M059J (cell line): Measurements from ENCODE around the gene DNAJC8. TPM values are rescaled to one million over a fixed set of nuclear protein-coding genes. Genes with fewer than 3 reads are reported as not detected.
A peak's percentile ranks its signal among the peaks of the same experiment; 100 is the strongest.

Source experiments
- DNase-seq: peaks from one replicate; pipeline ENCODE4 v3.0.0-alpha.2; 2012; ENCODE audit warnings: low read depth
- total RNA-seq: library from RNA; depleted of rRNA; stranded (reverse); fragments of >200 nt; shearing (Covaris generic); gene quantifications from 2 replicates; pipeline ENCODE4 v1.2.3, GENCODE V29; 2014; rRNA removed

DNAJC8 gene, protein sequence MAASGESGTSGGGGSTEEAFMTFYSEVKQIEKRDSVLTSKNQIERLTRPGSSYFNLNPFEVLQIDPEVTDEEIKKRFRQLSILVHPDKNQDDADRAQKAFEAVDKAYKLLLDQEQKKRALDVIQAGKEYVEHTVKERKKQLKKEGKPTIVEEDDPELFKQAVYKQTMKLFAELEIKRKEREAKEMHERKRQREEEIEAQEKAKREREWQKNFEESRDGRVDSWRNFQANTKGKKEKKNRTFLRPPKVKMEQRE
- total RNA-seq, result 140 and 151 TPM in 2 replicates

DNA sequence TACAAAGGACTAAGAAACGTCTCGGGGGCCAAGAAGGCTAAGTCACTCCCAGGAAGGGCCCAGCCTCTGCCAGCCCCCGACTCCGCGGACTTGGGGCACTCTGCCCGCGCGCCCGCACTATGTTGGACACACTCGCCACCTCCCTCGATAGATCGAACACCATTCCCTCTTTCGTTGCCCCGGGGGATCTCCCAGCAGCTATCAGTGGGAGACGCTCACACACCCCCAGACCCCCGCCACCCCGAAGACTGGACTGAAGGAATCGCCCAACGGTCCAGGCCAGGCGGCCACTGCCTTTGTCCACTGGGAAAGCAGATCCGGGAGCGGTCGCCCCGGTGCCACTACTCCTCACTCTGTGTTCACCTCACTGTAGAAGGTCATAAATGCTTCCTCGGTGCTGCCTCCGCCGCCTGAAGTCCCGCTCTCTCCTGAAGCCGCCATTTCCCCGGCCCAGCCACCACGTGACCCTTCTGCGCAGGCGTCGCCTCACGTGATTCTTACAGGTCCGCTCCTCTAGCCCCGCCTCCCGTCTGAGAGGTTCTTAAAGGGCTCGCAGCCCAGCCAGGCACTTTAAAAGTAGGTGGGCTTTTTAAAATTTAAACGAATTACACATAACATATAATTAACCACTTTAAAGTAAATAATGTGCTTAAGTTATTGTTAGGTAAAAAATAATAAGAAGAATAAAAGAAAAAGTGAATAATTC, at the start of gene DNAJC8:
DNAJC8 (minus strand) TSS at position 472 of the 706 bp plus-strand sequence; CDS start at position 441, 31 bp downstream.
- DNase-seq, result peak; percentile 93

DNA sequence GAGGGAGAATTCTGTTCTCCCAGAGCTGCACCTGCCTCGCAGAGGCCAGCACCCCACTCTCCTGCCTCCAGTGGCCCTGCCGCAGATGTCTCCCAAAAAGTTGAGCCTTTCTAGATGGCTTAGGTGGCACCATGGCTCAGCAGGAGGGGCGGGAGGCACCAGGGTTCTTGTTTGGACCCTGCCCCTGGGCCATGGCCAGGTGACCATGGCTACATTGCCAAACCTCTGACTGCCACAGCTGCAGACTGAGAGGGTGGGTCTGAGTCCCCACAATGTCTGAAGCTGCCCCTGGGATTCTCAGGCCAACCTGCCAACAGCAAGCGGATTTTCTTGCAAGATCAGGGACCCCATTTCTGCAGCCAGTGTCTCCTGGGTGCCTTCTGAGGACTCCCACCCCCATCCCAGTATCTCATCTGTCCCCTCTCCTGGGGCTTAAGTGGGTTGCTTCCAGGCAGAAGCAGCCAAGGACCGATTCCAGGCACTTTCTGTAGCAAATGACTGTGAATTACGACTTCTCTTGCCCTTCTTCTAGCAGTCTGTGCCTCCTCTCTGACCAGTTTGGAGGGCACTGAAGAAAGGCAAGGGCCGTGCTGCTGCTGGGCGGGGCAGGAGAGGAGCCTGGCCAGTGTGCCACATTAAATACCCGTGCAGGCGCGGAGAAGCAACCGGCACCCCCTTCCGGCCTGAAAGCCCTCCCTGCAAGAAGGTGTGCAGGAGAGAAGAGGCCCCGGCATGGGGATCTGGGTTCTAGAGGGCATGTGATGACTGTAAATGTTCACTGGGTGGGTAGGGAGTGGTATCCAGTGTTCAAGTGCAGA, 49.0 kb upstream of the DNAJC8 start:
- no peak for DNase-seq

DNA sequence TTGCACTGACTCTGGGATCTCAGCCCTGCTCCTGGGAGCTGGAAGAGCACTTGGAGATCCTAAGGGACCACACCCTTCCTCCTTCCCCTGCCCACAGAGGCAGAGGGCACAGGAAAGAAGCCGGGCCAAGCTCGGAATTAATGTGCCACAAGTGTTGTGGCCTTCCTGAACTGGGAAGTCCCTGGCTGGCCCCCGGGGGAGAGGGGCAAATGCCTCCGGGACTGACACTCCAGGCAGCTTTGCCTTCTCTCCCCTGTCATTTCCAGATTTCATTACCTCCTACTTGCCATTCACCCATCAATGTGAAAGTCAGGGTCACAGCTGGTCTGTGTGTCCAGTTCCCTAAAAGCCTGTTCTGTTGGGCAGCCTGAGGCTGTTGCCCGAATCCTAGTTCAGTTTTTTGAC, 48.1 kb upstream of the DNAJC8 start:
- no peak for DNase-seq

DNA sequence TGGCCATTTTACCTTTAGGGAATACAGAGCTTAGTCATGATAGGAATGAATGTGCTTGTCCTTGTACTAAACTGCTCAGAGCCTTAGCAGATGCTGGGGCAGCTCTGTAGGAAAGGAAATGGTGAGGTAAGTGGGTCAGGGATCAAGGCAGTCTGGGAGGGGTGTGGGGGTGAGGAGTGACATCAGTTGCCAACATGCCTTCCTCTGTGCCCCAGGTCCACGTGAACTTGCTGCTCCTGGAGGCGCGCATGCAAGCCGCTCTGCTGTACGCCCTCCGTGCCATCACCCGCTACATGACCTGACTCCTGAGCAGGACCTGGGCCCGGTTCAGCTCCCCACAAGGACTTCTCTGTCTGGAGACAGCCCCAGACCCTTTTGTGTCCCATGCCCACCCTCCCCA, 47.7 kb upstream of the DNAJC8 start:
- no peak for DNase-seq

DNA sequence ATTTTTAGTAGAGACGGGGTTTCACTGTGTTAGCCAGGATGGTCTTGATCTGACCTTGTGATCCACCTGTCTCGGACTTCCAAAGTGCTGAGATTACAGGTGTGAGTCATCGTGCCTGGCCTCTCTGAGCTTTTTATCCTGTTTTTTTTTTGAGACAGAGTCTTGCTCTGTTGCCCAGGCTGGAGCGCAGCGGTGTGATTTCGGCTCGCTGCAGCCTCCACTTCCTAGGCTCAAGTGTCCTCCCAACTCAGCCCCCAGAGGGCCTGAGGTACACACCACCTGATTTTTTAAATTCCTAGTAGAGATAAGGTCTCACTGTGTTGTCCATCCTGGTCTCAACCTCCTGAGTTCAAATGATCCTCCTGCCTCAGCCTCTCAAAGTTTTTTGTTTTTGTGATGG, 46.9 kb upstream of the DNAJC8 start:
- no peak for DNase-seq

DNA sequence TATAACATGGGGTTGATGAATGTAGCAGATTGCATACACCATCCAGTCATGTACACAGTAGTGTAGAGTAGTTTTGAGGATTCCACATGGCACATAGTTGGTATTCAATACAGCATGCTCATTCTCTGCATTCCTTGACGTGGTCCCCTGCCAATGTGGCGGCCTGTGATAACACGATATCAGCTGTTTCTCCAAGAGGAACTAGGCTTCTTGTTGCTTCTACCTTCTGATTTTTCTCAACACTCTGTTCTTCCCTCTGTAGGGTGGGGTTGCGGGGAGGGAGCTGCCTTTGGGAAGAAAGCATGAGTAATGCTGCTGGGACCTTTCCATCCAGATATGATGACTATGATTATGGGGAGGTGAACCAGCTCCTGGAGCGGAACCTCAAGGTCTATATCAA, 45.9 kb upstream of the DNAJC8 start:
- no peak for DNase-seq

GRCh38 chr1:28273216-28273860, 40.5 kb upstream of the DNAJC8 start:
- DNase-seq, result peak; percentile 53

GRCh38 chr1:28272215-28272852, 39.5 kb upstream of the DNAJC8 start:
- no peak for DNase-seq

DNA sequence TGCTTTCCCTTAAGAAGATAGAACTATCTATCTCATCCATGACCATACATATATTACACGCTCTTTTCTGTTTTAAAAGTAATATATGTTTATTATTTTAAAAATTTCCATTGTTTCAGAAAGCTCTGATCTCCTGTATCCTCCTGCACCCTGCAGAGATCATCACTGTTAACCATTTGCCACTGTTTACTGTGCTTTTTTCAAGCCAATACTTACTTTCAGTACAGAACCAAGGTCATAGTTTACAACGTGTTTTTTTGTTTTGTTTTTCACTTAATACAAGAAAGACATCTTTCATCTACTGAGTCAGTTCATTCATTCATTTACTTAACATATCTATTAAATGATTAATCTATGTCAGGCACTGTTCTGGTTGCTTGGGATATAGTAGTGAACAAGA, 36.7 kb upstream of the DNAJC8 start:
- no peak for DNase-seq

GRCh38 chr1:28267633-28268032, 34.8 kb upstream of the DNAJC8 start:
- DNase-seq, result no peak

DNA sequence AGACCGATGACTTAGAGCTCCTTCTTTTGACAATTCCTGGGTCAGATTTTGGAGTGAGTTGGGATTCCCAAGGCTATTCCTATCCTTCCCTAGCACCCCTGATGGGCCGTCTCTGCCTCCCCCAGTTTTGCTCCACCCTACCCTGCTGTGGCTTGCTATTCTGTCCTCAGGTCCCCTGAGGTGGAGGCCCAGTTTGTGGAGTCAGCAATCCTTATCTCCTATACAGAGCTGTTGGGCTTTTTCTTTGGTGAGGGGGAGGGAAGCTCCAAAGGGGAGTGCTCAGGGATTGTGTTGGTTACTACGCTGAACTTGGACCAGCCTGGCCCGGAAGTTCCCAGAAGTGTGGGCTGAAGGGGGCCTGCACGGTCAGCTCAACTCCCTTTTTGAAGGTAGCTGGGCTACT, 34.1 kb upstream of the DNAJC8 start:
- no peak for DNase-seq

GRCh38 chr1:28265577-28265976, 32.7 kb upstream of the DNAJC8 start:
- DNase-seq, result no peak

DNA sequence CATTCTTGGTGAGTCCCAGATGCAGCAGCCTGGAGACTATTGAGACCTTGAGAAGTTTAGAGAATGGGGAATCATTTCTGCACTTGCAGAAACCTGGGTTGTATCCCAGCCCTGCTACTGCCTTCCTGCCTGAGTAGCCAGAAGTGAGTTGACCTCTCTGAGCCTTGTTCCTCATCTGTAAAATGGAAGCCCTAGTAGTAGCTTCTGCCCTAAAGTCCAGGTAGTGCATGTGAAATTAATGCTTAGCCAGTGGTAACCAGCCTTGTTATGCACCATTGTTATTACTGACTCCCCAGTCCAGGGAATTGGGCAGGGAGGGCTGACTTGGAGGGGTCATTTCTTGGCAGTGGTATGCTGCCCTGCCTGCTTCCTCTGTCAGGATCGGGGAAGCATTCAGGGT, 32.1 kb upstream of the DNAJC8 start:
- no peak for DNase-seq

DNA sequence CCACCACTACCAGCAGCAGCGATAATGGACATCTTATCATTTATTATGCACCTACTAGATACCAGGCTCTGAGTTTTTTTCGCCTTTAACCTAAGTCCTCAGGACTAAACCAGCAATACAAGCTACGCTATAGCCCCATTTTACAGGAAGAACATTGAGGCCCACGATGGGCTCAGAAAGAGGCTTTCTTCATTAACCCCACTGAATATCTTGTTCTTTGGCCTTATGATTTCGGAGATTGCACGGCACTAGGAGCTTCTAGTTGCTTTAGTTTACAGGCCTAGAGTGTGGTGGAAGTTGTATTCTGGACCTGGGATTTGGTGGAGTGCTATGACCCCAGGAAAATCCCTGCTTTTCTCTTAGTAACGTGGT, 28.0 kb upstream of the DNAJC8 start:
- DNase-seq, result no peak

GRCh38 chr1:28259934-28260802, 27.3 kb upstream of the DNAJC8 start:
- peak; percentile 82 for DNase-seq

DNA sequence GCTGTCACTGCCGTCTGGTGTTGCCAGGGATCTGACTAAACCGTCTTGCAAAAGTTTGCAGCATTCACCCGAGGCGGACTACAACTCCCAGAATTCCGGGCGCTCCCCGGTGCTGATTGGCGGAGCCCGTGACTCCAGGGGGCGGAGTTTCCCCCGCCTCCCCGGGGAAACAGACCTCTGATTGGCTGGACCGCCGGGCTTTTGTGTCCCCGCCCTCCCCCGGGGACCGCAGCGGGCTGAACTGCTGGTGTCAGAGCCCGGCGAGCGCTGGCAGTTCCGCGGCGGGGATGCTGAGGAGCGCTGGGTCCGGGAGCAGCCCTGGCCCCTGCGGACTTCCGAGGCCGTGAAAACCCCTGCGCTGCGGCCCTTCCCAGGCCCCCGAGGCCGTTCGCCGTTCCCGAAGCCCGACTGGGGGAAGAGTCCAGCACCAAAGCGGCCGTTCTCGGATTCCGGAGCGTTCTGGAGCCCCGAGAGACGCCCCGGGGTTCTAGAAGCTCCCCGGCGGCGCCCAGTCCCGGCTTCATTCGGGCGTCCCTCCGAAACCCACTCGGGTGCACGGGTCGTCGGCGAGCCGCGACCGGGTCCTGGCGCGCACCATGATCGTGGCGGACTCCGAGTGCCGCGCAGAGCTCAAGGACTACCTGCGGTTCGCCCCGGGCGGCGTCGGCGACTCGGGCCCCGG, 26.6 kb upstream of the DNAJC8 start, which contains the start of gene SESN2:
SESN2 (plus strand) TSS at position 267 of the 682 bp plus-strand sequence; CDS start at position 597, 330 bp downstream.
- peak; percentile 99 for DNase-seq

DNA sequence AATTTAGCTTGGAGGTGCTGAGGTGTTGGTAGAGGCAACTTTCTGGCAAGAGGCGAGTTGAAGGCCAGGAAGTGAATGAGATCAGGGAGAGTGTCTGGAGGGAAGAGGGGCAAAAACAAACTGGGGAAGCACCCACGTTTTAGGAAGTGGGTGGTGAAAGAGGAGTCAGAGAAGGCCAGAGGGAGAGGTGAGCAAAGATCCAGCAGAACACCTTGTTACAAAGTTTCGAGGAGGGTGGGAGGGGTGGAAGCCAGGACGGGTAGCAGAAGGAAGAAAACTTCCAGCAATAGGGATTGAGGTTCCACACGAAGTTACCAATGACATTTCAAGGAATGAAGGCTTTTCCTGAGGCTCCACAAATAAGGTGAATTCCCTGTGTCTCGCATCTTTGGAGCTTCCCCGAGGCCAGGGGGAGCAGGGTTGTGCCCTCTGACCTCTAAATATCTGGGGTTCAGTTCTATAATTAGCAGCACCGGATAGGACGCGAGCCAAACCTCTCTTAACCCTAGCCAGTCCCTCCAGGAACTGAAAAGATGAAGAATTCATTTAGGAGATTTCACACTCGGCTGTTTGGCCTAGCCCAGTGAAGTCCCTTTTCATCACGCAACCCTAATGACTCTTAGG, 25.9 kb upstream of the DNAJC8 start:
- no peak for DNase-seq

DNA sequence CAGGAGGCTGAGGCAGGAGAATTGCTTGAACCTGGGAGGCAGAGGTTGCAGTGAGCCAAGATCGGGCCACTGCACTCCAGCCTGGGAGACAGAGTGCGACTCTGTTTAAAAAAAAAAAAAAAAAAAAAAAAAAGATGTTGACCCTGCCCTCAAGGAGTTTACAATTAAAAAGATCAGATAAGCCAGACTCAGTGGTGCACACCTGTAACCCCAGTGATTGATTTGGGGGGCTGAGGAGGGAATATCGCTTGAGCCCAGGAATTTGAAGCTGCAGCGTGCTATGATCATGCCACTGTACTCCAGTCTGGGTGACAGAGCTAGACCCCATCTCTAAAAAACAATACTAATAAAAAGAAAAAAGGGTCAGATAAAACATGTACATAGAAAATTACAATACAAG, 24.9 kb upstream of the DNAJC8 start:
- no peak for DNase-seq

GRCh38 chr1:28256197-28256827, 23.5 kb upstream of the DNAJC8 start:
- no peak for DNase-seq
